HepG2 (cell line): ENCODE measurements around the gene RUNX3. TPM values are rescaled to one million over a fixed set of nuclear protein-coding genes. Genes with fewer than 3 reads are reported as not detected.

Source experiments
- ATAC-seq: fragments of 200-7000 bp; cut with Tn5 transposase; 3 replicates; pipeline ENCODE4 v1.9.1; 2020; ENCODE audit warnings: mild to moderate bottlenecking, moderate library complexity
- BruUV-seq: library from RNA; stranded (reverse); fragments of 400-500 nt; replicated peaks from 2 replicates; lab custom pipeline; 2021; lab: Mats Ljungman, UMichigan
- CTCF ChIA-PET: fragments of 300-600 bp; formaldehyde crosslinking; extraction: SDS; loops from one replicate; lab custom pipeline; 2021; ENCODE audit warnings: low total read pairs, inconsistent platforms, low intra/inter-chr PET ratio; lab: Yijun Ruan, JAX
- POLR2A ChIA-PET: fragments of 350-600 bp; sonication (Branson Sonifier 250); formaldehyde crosslinking; loops from one replicate; lab custom pipeline; 2020; ENCODE audit warnings: antibody characterized with exemption, inconsistent platforms; lab: Yijun Ruan, JAX
- DNase-seq: peaks from one replicate; pipeline ENCODE4 v3.0.0-alpha.2; 2015; ENCODE audit warnings: low spot score
- FAIRE-seq: peaks from 3 replicates; lab custom pipeline; 2011; peaks lifted over from hg19 to GRCh38; lab: Jason Lieb, UNC
- H2AFZ ChIP-seq: one replicate; pipeline ENCODE4 v1.6.1; 2011; ENCODE audit warnings: low read length, inconsistent platforms
- H3K27ac ChIP-seq: fragments of 300-600 bp; 3 replicates; pipeline ENCODE4 v1.8.0; 2011; ENCODE audit warnings: mixed run types, mild to moderate bottlenecking, mixed read lengths, low read length, inconsistent platforms; ENCODE audit not compliant: insufficient read depth; ENCODE audit errors: extremely low read length
- H3K27me3 ChIP-seq, 2 experiments: fragments of 200-600 bp in 1 of 2; 2 replicates in 1 of 2; 3 replicates in 1 of 2; pipeline versions ENCODE4 v1.6.0 to v1.8.0; 2011; ENCODE audit warnings: low read length in 2 of 2, mild to moderate bottlenecking in 2 of 2, moderate library complexity in 2 of 2, inconsistent platforms in 1 of 2; ENCODE audit not compliant: insufficient read depth in 2 of 2, control insufficient read depth in 1 of 2
- H3K36me3 ChIP-seq, 2 experiments: fragments of 200-600 bp in 1 of 2; replicated peaks in 1 of 2; 2 replicates in 1 of 2; 3 replicates in 1 of 2; pipeline versions ENCODE4 v1.5.1 to v1.8.0; 2011; ENCODE audit warnings: low read length in 2 of 2, inconsistent platforms in 1 of 2; ENCODE audit not compliant: insufficient read depth in 2 of 2, control insufficient read depth in 1 of 2
- H3K4me1 ChIP-seq: 2 replicates; pipeline ENCODE4 v1.5.1; 2012; ENCODE audit warnings: low read length, inconsistent platforms; ENCODE audit not compliant: insufficient read depth
- H3K4me2 ChIP-seq: 2 replicates; pipeline ENCODE4 v1.6.0; 2011; ENCODE audit warnings: low read depth, low read length, inconsistent platforms
- H3K4me3 ChIP-seq, 3 experiments: fragments of 200-600 bp in 1 of 3; sonication (generic), shearing (Covaris generic) in 1 of 3; replicated peaks in 1 of 3; 2 replicates each; pipeline ENCODE4 v1.5.1; 2011 to 2016; ENCODE audit warnings: low read length in 3 of 3, inconsistent platforms in 2 of 3, low read depth in 2 of 3, mild to moderate bottlenecking in 2 of 3, control low read depth in 1 of 3, mixed read lengths in 1 of 3; ENCODE audit not compliant: insufficient read depth in 1 of 3
- H3K79me2 ChIP-seq: one replicate; pipeline ENCODE4 v1.6.1; 2011; ENCODE audit warnings: low read length, inconsistent platforms; ENCODE audit not compliant: insufficient read depth
- H3K9ac ChIP-seq: 2 replicates; pipeline ENCODE4 v1.6.0; 2011; ENCODE audit warnings: mild to moderate bottlenecking, low read depth, low read length, inconsistent platforms; ENCODE audit not compliant: insufficient read depth
- H3K9me3 ChIP-seq: 2 replicates; pipeline ENCODE4 v1.5.1; 2012; ENCODE audit warnings: mild to moderate bottlenecking, low read length
- H4K20me1 ChIP-seq: 2 replicates; pipeline ENCODE4 v1.6.0; 2011; ENCODE audit warnings: inconsistent platforms, mild to moderate bottlenecking, low read length, moderate library complexity; ENCODE audit not compliant: insufficient read depth
- DNMT1 ChIP-seq: sonication (generic); formaldehyde crosslinking; IDR thresholded peaks from 2 replicates; pipeline ENCODE4 v1.5.1; 2020; ENCODE audit warnings: mild to moderate bottlenecking, missing genetic modification reagents
- MTF2 ChIP-seq: sonication (generic); formaldehyde crosslinking; IDR thresholded peaks from 2 replicates; pipeline ENCODE4 v1.5.0; 2020; ENCODE audit warnings: missing genetic modification reagents, borderline replicate concordance
- RAD51 ChIP-seq: fragments of 450-650 bp; IDR thresholded peaks from 2 replicates; pipeline ENCODE4 v1.6.1; 2016; ENCODE audit warnings: borderline replicate concordance
- SALL1 ChIP-seq: sonication (generic); formaldehyde crosslinking; IDR thresholded peaks from 2 replicates; pipeline ENCODE4 v1.8.0; 2022; ENCODE audit warnings: mild to moderate bottlenecking, missing genetic modification reagents
- TAF1 ChIP-seq: sonication (generic); formaldehyde crosslinking; IDR thresholded peaks from 2 replicates; pipeline ENCODE4 v1.4.0; 2020; ENCODE audit warnings: missing genetic modification reagents
- TMF1 ChIP-seq: sonication (generic); formaldehyde crosslinking; IDR thresholded peaks from 2 replicates; pipeline ENCODE4 v1.8.1; 2022; ENCODE audit warnings: low read depth, missing genetic modification reagents
- ZNF317 ChIP-seq: sonication (generic); formaldehyde crosslinking; IDR thresholded peaks from 2 replicates; pipeline ENCODE4 v1.5.0; 2020; ENCODE audit warnings: mild to moderate bottlenecking, missing genetic modification reagents
- ZNF33B ChIP-seq: sonication (generic); formaldehyde crosslinking; IDR thresholded peaks from 2 replicates; pipeline ENCODE4 v1.5.1; 2020; ENCODE audit warnings: mild to moderate bottlenecking, missing genetic modification reagents
- ZNF574 ChIP-seq: sonication (generic); formaldehyde crosslinking; IDR thresholded peaks from 2 replicates; pipeline ENCODE4 v1.4.0; 2020; ENCODE audit warnings: missing genetic modification reagents
- ZNF670 ChIP-seq: sonication (generic); formaldehyde crosslinking; IDR thresholded peaks from 2 replicates; pipeline ENCODE4 v1.8.0; 2022; ENCODE audit warnings: mild to moderate bottlenecking, missing genetic modification reagents, borderline replicate concordance
- WGBS: methylation state at CpG from one replicate; pipeline ENCODE4 v1.1.6; 2017; ENCODE audit warnings: low lambda C conversion rate; 5-methylcytosine and 5-hydroxymethylcytosine counted together
- in situ Hi-C: cut with HindIII; loops from 2 replicates; pipeline ENCODE4 v1.10.0; 2017; ENCODE audit warnings: low pct_unique_long_range_greater_than_20kb; ENCODE audit not compliant: extremely low pct_ligation_motif_present
- intact Hi-C: fragments of 100-400 bp; cut with micrococcal nuclease; formaldehyde crosslinking; loops from one replicate; pipeline ENCODE4 v1.10.0; 2022; ENCODE audit not compliant: unreplicated experiment
- polyA plus RNA-seq, 8 experiments: library from polyadenylated mRNA; depleted of rRNA in 3 of 8; stranded (reverse) in 7 of 8; unstranded in 1 of 8; fragments of >200 nt; fragmentation: Illumina TruSeq in 4 of 8; extraction: Trizol in 4 of 8; gene quantifications; 2 replicates each; pipeline versions ENCODE4 v1.2.1 to v1.2.3, GENCODE V29; 2011 to 2016; ENCODE audit warnings: low read depth in 4 of 8, missing spikeins in 1 of 8, mixed read lengths in 1 of 8; ENCODE audit not compliant: insufficient read depth in 1 of 8
- total RNA-seq, 5 experiments: library from RNA; depleted of rRNA; stranded (reverse); fragments of >200 nt; fragmentation: Illumina TruSeq; extraction: Trizol; gene quantifications; 2 replicates each; pipeline ENCODE4 v1.2.3, GENCODE V29; 2016; ENCODE audit warnings: low read depth in 1 of 5
- TF ChIP-seq, protein P1 (sequence below): sonication (generic); formaldehyde crosslinking; IDR thresholded peaks from 2 replicates; pipeline ENCODE4 v1.4.0; 2020; ENCODE audit warnings: missing genetic modification reagents, borderline replicate concordance

Gene RUNX3
- total and polyA plus RNA-seq, 2 of the 13 experiments (the other 11 are each of a cell fraction or from before 2014, with no cell fraction given) = 0.04 to 0.22 TPM

- TF ChIP-seq MTF2 (CRISPR knock-in tag) = no peak
- TF ChIP-seq RAD51 = no peak
- no peak for TF ChIP-seq SALL1 (CRISPR knock-in tag)
- no peak for TF ChIP-seq TMF1 (CRISPR knock-in tag)
- no peak for TF ChIP-seq DNMT1 (CRISPR knock-in tag)
- TF ChIP-seq, protein P1, sequence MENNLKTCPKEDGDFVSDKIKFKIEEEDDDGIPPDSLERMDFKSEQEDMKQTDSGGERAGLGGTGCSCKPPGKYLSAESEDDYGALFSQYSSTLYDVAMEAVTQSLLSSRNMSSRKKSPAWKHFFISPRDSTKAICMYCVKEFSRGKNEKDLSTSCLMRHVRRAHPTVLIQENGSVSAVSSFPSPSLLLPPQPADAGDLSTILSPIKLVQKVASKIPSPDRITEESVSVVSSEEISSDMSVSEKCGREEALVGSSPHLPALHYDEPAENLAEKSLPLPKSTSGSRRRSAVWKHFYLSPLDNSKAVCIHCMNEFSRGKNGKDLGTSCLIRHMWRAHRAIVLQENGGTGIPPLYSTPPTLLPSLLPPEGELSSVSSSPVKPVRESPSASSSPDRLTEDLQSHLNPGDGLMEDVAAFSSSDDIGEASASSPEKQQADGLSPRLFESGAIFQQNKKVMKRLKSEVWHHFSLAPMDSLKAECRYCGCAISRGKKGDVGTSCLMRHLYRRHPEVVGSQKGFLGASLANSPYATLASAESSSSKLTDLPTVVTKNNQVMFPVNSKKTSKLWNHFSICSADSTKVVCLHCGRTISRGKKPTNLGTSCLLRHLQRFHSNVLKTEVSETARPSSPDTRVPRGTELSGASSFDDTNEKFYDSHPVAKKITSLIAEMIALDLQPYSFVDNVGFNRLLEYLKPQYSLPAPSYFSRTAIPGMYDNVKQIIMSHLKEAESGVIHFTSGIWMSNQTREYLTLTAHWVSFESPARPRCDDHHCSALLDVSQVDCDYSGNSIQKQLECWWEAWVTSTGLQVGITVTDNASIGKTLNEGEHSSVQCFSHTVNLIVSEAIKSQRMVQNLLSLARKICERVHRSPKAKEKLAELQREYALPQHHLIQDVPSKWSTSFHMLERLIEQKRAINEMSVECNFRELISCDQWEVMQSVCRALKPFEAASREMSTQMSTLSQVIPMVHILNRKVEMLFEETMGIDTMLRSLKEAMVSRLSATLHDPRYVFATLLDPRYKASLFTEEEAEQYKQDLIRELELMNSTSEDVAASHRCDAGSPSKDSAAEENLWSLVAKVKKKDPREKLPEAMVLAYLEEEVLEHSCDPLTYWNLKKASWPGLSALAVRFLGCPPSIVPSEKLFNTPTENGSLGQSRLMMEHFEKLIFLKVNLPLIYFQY (CRISPR knock-in tag) = no peak
- TF ChIP-seq, all 625 proteins: peak for 0
Measured at GRCh38 chr1:24902471-24902891, 27.6 kb downstream of the RUNX3 start (continued).

GRCh38 chr1:24901791-24902470 is 28.1 kb downstream of the RUNX3 start:
- Histone ChIP-seq H3K4me1 (no peaks in the 10 kb centered on the region; the same call in 1 of the 2 replicates), H3K4me3 (no peak overlapping the region), H3K9ac (no peak overlapping the region), H3K36me3 (no peaks in the 10 kb centered on the region), H3K4me2 (no peak overlapping the region), H3K27me3 (peaks cover 3 to 19% of the 10 kb centered on the region in 2 experiments; a peak in 4 of 5 replicates), H3K79me2 (no peaks in the 10 kb centered on the region), H3K9me3 (no peaks in the 10 kb centered on the region), H4K20me1 (no peaks in the 10 kb centered on the region), H2AFZ (no peak overlapping the region), H3K27ac (no peak overlapping the region)
- ATAC-seq (no peak), DNase-seq (no peak), FAIRE-seq (no peak)
- ChIA-PET POLR2A (no interaction called here), CTCF (no interaction called here)
- TF ChIP-seq ZNF670 (CRISPR knock-in tag) = no peak
- TF ChIP-seq ZNF317 (CRISPR knock-in tag) = no peak
- no peak for TF ChIP-seq ZNF33B (CRISPR knock-in tag)
- TF ChIP-seq ZNF574 (CRISPR knock-in tag) = no peak
- TF ChIP-seq TAF1 (CRISPR knock-in tag) = no peak
- intact Hi-C loops = no loop called here
- 84% methylated on average over 11 of the region's 38 CpGs for WGBS
- in situ Hi-C loops = no loop called here
- no TSS peak for BruUV-seq
